ENCODE data around the gene ASB6. TPM values are rescaled to one million over a fixed set of nuclear protein-coding genes. Genes with fewer than 3 reads are reported as not detected.

Gene ASB6
- total RNA-seq, 1 donor from 2014 or later = 20.1 TPM

- ATAC-seq (ENCODE audit: low read depth) (no peak), DNase-seq (no peak)
- Mint-ChIP-seq H3K36me3 (ENCODE audit: low read depth) (no peaks in the 10 kb centered on the region), H3K4me1 (no peaks in the 10 kb centered on the region), H3K9me3 (no peaks in the 10 kb centered on the region), H3K27ac (no peak overlapping the region), H3K27me3 (peaks cover 2% of the 10 kb centered on the region), H3K4me3 (no peak overlapping the region)
- intact Hi-C loops (cut with micrococcal nuclease) = no loop called here
- TF ChIP-seq CTCF (IDR thresholded peaks at IDR 0.05) = no peak
- ChIA-PET CTCF (no interaction called here), POLR2A (no interaction called here)
Observed at GRCh38 chr9:129650680-129651235, 8.8 kb upstream of the ASB6 start.

GRCh38 chr9:129649726-129650679 is 8.1 kb upstream of the ASB6 start:
- CTCF ChIA-PET = no interaction called here
- ATAC-seq (ENCODE audit: low read depth) (no peak), DNase-seq (no peak)
- Mint-ChIP-seq H3K36me3 (ENCODE audit: low read depth) (no peaks in the 10 kb centered on the region), H3K4me3 (no peak overlapping the region), H3K27me3 (peaks cover 2% of the 10 kb centered on the region), H3K4me1 (no peaks in the 10 kb centered on the region), H3K9me3 (no peaks in the 10 kb centered on the region), H3K27ac (no peak overlapping the region)
- intact Hi-C loops (cut with micrococcal nuclease) = no loop called here
- POLR2A ChIA-PET = interaction anchor here (0.6 kb wide), 1 partner anchor 32 kb away, joined by 5 read pairs; no protein-coding TSS in a partner anchor
- TF ChIP-seq CTCF (IDR thresholded peaks at IDR 0.05) = no peak

GRCh38 chr9:129648764-129649115 is 6.8 kb upstream of the ASB6 start:
- Mint-ChIP-seq H3K4me3 (no peak overlapping the region), H3K27me3 (peaks cover 2% of the 10 kb centered on the region), H3K9me3 (no peaks in the 10 kb centered on the region), H3K27ac (no peak overlapping the region), H3K36me3 (ENCODE audit: low read depth) (no peaks in the 10 kb centered on the region), H3K4me1 (no peaks in the 10 kb centered on the region)
- TF ChIP-seq CTCF (IDR thresholded peaks at IDR 0.05) = no peak
- ChIA-PET CTCF (no interaction called here), POLR2A (no interaction called here)
- ATAC-seq (ENCODE audit: low read depth) (no peak), DNase-seq (no peak)
- intact Hi-C loops (cut with micrococcal nuclease) = no loop called here

- CTCF ChIA-PET = no interaction called here
- DNase-seq (no peak), ATAC-seq (ENCODE audit: low read depth) (no peak)
- no peaks in the 10 kb centered on the region for H3K27me3 Mint-ChIP-seq
- TF ChIP-seq CTCF (IDR thresholded peaks at IDR 0.05) = no peak
- intact Hi-C loops (cut with micrococcal nuclease) = no loop called here
- no peak overlapping the region for H3K4me3 Mint-ChIP-seq
- H3K4me1 Mint-ChIP-seq = no peaks in the 10 kb centered on the region
- H3K27ac Mint-ChIP-seq = no peak overlapping the region
- POLR2A ChIA-PET = no interaction called here
- H3K9me3 Mint-ChIP-seq = no peaks in the 10 kb centered on the region
- no peaks in the 10 kb centered on the region for H3K36me3 Mint-ChIP-seq (ENCODE audit: low read depth)
Observed at GRCh38 chr9:129648092-129648763, 6.3 kb upstream of the ASB6 start.

GRCh38 chr9:129647635-129648034 is 5.7 kb upstream of the ASB6 start:
- Mint-ChIP-seq H3K36me3 (ENCODE audit: low read depth) (no peaks in the 10 kb centered on the region), H3K4me1 (no peaks in the 10 kb centered on the region), H3K9me3 (no peaks in the 10 kb centered on the region), H3K4me3 (no peak overlapping the region), H3K27me3 (no peaks in the 10 kb centered on the region), H3K27ac (no peak overlapping the region)
- intact Hi-C loops (cut with micrococcal nuclease) = no loop called here
- ChIA-PET POLR2A (no interaction called here), CTCF (no interaction called here)
- DNase-seq (no peak), ATAC-seq (ENCODE audit: low read depth) (no peak)
- no peak for TF ChIP-seq CTCF (IDR thresholded peaks at IDR 0.05)
